Measurements from ENCODE around the gene TTN.

GRCh38 chr2:178528647-178529046 lies 278.6 kb downstream of the TTN start:
- TF ChIP-seq CTCF (IDR thresholded peaks at IDR 0.05; ENCODE audit: insufficient read depth, low read depth, low read length) (no peak), EZH2 (IDR thresholded peaks at IDR 0.05; ENCODE audit: insufficient read depth, low read length) (no peak)
